Measurements from ENCODE around the gene ZNF69. TPM values are rescaled to one million over a fixed set of nuclear protein-coding genes. Genes with fewer than 3 reads are reported as not detected.
"Not testable (repeated sequence)": the region's sequence is repeated elsewhere in the genome, so short reads cannot be mapped to it uniquely, and the experiment has no call there.

ZNF69 gene
- total and polyA plus RNA-seq, 7 experiments from 2014 or later, result 1.4 to 12.1 (median 4.8) TPM

DNA sequence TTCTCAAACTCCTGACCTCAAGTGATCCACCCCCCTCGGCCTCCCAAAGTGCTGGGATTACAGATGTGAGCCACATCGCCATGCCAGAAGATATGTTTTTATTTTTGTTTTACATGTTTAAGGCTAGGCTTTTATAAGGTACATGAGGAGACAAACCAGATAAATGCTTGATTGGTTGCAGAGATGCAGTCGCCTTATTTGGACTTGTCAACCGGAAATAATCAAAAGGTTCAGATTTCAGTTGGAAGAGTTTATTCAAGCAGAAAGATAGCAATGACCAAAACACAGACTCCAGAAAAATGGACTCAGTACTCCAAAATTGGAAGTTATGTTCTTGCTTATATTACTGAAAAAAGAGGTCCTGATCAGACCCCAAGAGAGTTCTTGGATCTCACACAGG is 37.3 kb upstream of the ZNF69 start:
- DNase-seq; POLR2A ChIA-PET; H3K4me3 ChIP-seq (ENCODE audit: low read length); H3K27me3 Mint-ChIP-seq; intact Hi-C loops (cut with micrococcal nuclease); H3K27ac ChIP-seq (ENCODE audit: low read depth, low read length); CTCF ChIA-PET; ATAC-seq; H3K27me3 ChIP-seq (ENCODE audit: control insufficient read depth in 2 of 2, insufficient read depth in 2 of 2, low read length in 2 of 2): not testable (repeated sequence)
- Histone ChIP-seq H3K9me3 (ENCODE audit: control insufficient read depth in 2 of 3, low read length in 3 of 3) (peaks cover 0 to 17% (median 0%) of the 10 kb centered on the region in 3 experiments), H3K4me1 (ENCODE audit: control insufficient read depth in 2 of 2, insufficient read depth in 2 of 2, low read length in 2 of 2) (peaks cover 0 to 15% of the 10 kb centered on the region in 2 donors), H3K36me3 (ENCODE audit: control insufficient read depth in 2 of 3, insufficient read depth in 3 of 3, low read length in 3 of 3) (peaks cover 0 to 18% (median 0%) of the 10 kb centered on the region in 3 experiments)
- peaks cover 4 to 47% (median 37%) of the 10 kb centered on the region in 5 donors for H3K36me3 Mint-ChIP-seq
- H3K27ac Mint-ChIP-seq, result peak overlapping the region in 1 of 9 donors; percentile 61
- H3K4me1 Mint-ChIP-seq, result peaks cover 13 to 42% (median 24%) of the 10 kb centered on the region in 7 donors
- peaks cover 0 to 40% (median 15%) of the 10 kb centered on the region in 11 donors for H3K9me3 Mint-ChIP-seq
- H3K4me3 Mint-ChIP-seq, result peak overlapping the region in 6 of 10 donors; percentile 11 to 93 (median 90)

GRCh38 chr19:11853358-11853757 is 34.2 kb upstream of the ZNF69 start:
- Mint-ChIP-seq H3K9me3 (peaks cover 5 to 70% (median 40%) of the 10 kb centered on the region in 11 donors), H3K27ac (no peak overlapping the region), H3K4me1 (peaks cover 8 to 35% (median 24%) of the 10 kb centered on the region in 7 donors), H3K36me3 (peaks cover 16 to 67% (median 62%) of the 10 kb centered on the region in 5 donors), H3K27me3 (no peaks in the 10 kb centered on the region), H3K4me3 (no peak overlapping the region)
- no peaks in the 10 kb centered on the region for H3K27me3 ChIP-seq (ENCODE audit: control insufficient read depth in 2 of 2, insufficient read depth in 2 of 2, low read length in 2 of 2)
- ATAC-seq (no peak), DNase-seq (no peak)
- no peak overlapping the region for H3K27ac ChIP-seq (ENCODE audit: low read depth, low read length)
- intact Hi-C loops (cut with micrococcal nuclease), result no loop called here
- POLR2A ChIA-PET, result interaction anchor here (1.1 kb wide), 1 partner anchor 39 kb away, joined by 4 read pairs; no protein-coding TSS in a partner anchor
- peaks cover 0 to 39% (median 0%) of the 10 kb centered on the region in 3 experiments for H3K9me3 ChIP-seq (ENCODE audit: control insufficient read depth in 2 of 3, low read length in 3 of 3)
- peaks cover 0 to 11% of the 10 kb centered on the region in 2 donors for H3K4me1 ChIP-seq (ENCODE audit: control insufficient read depth in 2 of 2, insufficient read depth in 2 of 2, low read length in 2 of 2)
- CTCF ChIA-PET, result no interaction called here
- no peak overlapping the region for H3K4me3 ChIP-seq (ENCODE audit: low read length)
- H3K36me3 ChIP-seq (ENCODE audit: control insufficient read depth in 2 of 3, insufficient read depth in 3 of 3, low read length in 3 of 3), result peaks cover 0 to 31% (median 0%) of the 10 kb centered on the region in 3 experiments

GRCh38 chr19:11856596-11857250 is 30.9 kb upstream of the ZNF69 start:
- Mint-ChIP-seq H3K27me3 (no peaks in the 10 kb centered on the region), H3K27ac (no peak overlapping the region), H3K4me1 (peaks cover 0 to 8% (median 4%) of the 10 kb centered on the region in 7 donors), H3K36me3 (peaks cover 27 to 84% (median 72%) of the 10 kb centered on the region in 5 donors), H3K4me3 (no peak overlapping the region), H3K9me3 (peaks cover 12 to 85% (median 66%) of the 10 kb centered on the region in 11 donors)
- ATAC-seq (no peak), DNase-seq (no peak)
- peaks cover 0 to 40% (median 0%) of the 10 kb centered on the region in 3 experiments for H3K36me3 ChIP-seq (ENCODE audit: control insufficient read depth in 2 of 3, insufficient read depth in 3 of 3, low read length in 3 of 3)
- intact Hi-C loops (cut with micrococcal nuclease), result no loop called here
- POLR2A ChIA-PET, result no interaction called here
- no peak overlapping the region for H3K27ac ChIP-seq (ENCODE audit: low read depth, low read length)
- H3K4me3 ChIP-seq (ENCODE audit: low read length), result no peak overlapping the region
- no peaks in the 10 kb centered on the region for H3K4me1 ChIP-seq (ENCODE audit: control insufficient read depth in 2 of 2, insufficient read depth in 2 of 2, low read length in 2 of 2)
- H3K27me3 ChIP-seq (ENCODE audit: control insufficient read depth in 2 of 2, insufficient read depth in 2 of 2, low read length in 2 of 2), result no peaks in the 10 kb centered on the region
- CTCF ChIA-PET, result interaction anchor here (1.1 kb wide), 1 partner anchor 9 kb away, joined by 3 read pairs; no protein-coding TSS in a partner anchor
- peaks cover 0 to 73% (median 0%) of the 10 kb centered on the region in 3 experiments for H3K9me3 ChIP-seq (ENCODE audit: control insufficient read depth in 2 of 3, low read length in 3 of 3)

DNA sequence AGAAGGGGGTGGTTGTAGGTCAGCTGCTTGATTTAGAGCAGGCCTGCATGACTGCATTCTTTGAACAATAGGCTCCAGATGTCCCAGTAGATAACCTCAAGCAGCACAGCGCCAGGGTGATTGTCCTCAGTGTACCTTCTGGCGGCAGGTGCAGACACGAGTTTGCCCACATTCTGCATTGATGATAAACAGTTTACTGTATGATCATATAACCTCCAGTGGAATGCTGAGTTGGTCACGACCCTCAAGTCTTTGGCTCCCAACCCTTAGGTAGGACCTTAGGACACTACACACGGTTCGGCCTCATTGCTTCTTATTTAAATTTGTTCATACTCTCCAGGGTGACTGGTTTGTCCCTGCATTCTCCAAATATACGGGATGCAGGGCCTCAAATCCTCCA is 26.9 kb upstream of the ZNF69 start:
- peaks cover 14 to 100% (median 83%) of the 10 kb centered on the region in 11 donors for H3K9me3 Mint-ChIP-seq
- H3K4me3 Mint-ChIP-seq, result peak overlapping the region in 1 of 10 donors; percentile 20
- DNase-seq, result no peak
- H3K27me3 Mint-ChIP-seq, result no peaks in the 10 kb centered on the region
- Histone ChIP-seq H3K27ac (ENCODE audit: low read depth, low read length) (no peak overlapping the region), H3K27me3 (ENCODE audit: control insufficient read depth in 2 of 2, insufficient read depth in 2 of 2, low read length in 2 of 2) (no peaks in the 10 kb centered on the region), H3K4me3 (ENCODE audit: low read length) (no peak overlapping the region), H3K36me3 (ENCODE audit: control insufficient read depth in 2 of 3, insufficient read depth in 3 of 3, low read length in 3 of 3) (peaks cover 0 to 33% (median 0%) of the 10 kb centered on the region in 3 experiments), H3K4me1 (ENCODE audit: control insufficient read depth in 2 of 2, insufficient read depth in 2 of 2, low read length in 2 of 2) (no peaks in the 10 kb centered on the region), H3K9me3 (ENCODE audit: control insufficient read depth in 2 of 3, low read length in 3 of 3) (peaks cover 0 to 89% (median 0%) of the 10 kb centered on the region in 3 experiments)
- CTCF ChIA-PET, result no interaction called here
- no peak overlapping the region for H3K27ac Mint-ChIP-seq
- peaks cover 31 to 87% (median 77%) of the 10 kb centered on the region in 5 donors for H3K36me3 Mint-ChIP-seq
- intact Hi-C loops (cut with micrococcal nuclease), result no loop called here
- POLR2A ChIA-PET, result no interaction called here
- H3K4me1 Mint-ChIP-seq, result peaks cover 0 to 4% (median under 1%) of the 10 kb centered on the region in 7 donors
- ATAC-seq, result no peak

GRCh38 chr19:11861301-11861700 is 26.3 kb upstream of the ZNF69 start:
- Mint-ChIP-seq H3K9me3 (peaks cover 10 to 100% (median 87%) of the 10 kb centered on the region in 11 donors), H3K27ac (no peak overlapping the region), H3K27me3 (no peaks in the 10 kb centered on the region), H3K4me1 (peaks cover 0 to 4% (median 0%) of the 10 kb centered on the region in 7 donors), H3K4me3 (no peak overlapping the region), H3K36me3 (peaks cover 26 to 86% (median 77%) of the 10 kb centered on the region in 5 donors)
- DNase-seq, result no peak
- CTCF ChIA-PET, result no interaction called here
- ATAC-seq, result no peak
- Histone ChIP-seq H3K4me1 (ENCODE audit: control insufficient read depth in 2 of 2, insufficient read depth in 2 of 2, low read length in 2 of 2) (no peaks in the 10 kb centered on the region), H3K27me3 (ENCODE audit: control insufficient read depth in 2 of 2, insufficient read depth in 2 of 2, low read length in 2 of 2) (no peaks in the 10 kb centered on the region), H3K4me3 (ENCODE audit: low read length) (no peak overlapping the region), H3K27ac (ENCODE audit: low read depth, low read length) (no peak overlapping the region), H3K36me3 (ENCODE audit: control insufficient read depth in 2 of 3, insufficient read depth in 3 of 3, low read length in 3 of 3) (peaks cover 0 to 36% (median 5%) of the 10 kb centered on the region in 3 experiments), H3K9me3 (ENCODE audit: control insufficient read depth in 2 of 3, low read length in 3 of 3) (peaks cover 0 to 92% (median 5%) of the 10 kb centered on the region in 3 experiments)
- POLR2A ChIA-PET, result no interaction called here
- intact Hi-C loops (cut with micrococcal nuclease), result no loop called here

DNA sequence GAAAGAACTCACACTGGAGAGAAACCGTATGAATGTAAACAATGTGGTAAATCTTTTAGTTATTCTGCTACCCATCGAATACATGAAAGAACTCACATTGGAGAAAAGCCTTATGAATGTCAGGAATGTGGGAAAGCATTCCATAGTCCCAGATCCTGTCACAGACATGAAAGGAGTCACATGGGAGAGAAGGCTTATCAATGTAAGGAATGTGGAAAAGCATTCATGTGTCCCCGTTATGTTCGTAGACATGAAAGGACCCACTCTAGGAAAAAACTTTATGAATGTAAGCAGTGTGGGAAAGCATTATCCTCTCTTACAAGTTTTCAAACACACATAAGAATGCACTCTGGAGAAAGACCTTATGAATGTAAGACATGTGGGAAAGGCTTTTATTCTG is 19.8 kb upstream of the ZNF69 start:
- ATAC-seq; intact Hi-C loops (cut with micrococcal nuclease); POLR2A ChIA-PET; H3K27ac ChIP-seq (ENCODE audit: low read depth, low read length); H3K27ac Mint-ChIP-seq; H3K27me3 ChIP-seq (ENCODE audit: control insufficient read depth in 2 of 2, insufficient read depth in 2 of 2, low read length in 2 of 2); H3K4me3 Mint-ChIP-seq; H3K4me1 ChIP-seq (ENCODE audit: control insufficient read depth in 2 of 2, insufficient read depth in 2 of 2, low read length in 2 of 2); H3K4me1 Mint-ChIP-seq; CTCF ChIA-PET; H3K27me3 Mint-ChIP-seq; DNase-seq; H3K4me3 ChIP-seq (ENCODE audit: low read length): not testable (repeated sequence)
- peaks cover 17 to 63% (median 60%) of the 10 kb centered on the region in 5 donors for H3K36me3 Mint-ChIP-seq
- Histone ChIP-seq H3K36me3 (ENCODE audit: control insufficient read depth in 2 of 3, insufficient read depth in 3 of 3, low read length in 3 of 3) (peaks cover 13 to 43% (median 17%) of the 10 kb centered on the region in 3 experiments), H3K9me3 (ENCODE audit: control insufficient read depth in 2 of 3, low read length in 3 of 3) (peaks cover 12 to 92% (median 34%) of the 10 kb centered on the region in 3 experiments)
- peaks cover 3 to 98% (median 75%) of the 10 kb centered on the region in 11 donors for H3K9me3 Mint-ChIP-seq
